ENCODE data around the gene ASTN2. TPM values are rescaled to one million over a fixed set of nuclear protein-coding genes. Genes with fewer than 3 reads are reported as not detected.

ASTN2 gene
- total and polyA plus RNA-seq, 9 of the 15 experiments (the other 6 are each of a cell fraction or from before 2014, with no cell fraction given) = 0.56 to 3.5 (median 1.9) TPM

GRCh38 chr9:116437411-116438370 lies 977.2 kb downstream of the ASTN2 start (continued):
- no peak for TF ChIP-seq ZNF77 (CRISPR knock-in tag; IDR thresholded peaks at IDR 0.05)
- TF ChIP-seq, protein P1, sequence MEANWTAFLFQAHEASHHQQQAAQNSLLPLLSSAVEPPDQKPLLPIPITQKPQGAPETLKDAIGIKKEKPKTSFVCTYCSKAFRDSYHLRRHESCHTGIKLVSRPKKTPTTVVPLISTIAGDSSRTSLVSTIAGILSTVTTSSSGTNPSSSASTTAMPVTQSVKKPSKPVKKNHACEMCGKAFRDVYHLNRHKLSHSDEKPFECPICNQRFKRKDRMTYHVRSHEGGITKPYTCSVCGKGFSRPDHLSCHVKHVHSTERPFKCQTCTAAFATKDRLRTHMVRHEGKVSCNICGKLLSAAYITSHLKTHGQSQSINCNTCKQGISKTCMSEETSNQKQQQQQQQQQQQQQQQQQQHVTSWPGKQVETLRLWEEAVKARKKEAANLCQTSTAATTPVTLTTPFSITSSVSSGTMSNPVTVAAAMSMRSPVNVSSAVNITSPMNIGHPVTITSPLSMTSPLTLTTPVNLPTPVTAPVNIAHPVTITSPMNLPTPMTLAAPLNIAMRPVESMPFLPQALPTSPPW (CRISPR knock-in tag; IDR thresholded peaks at IDR 0.05) = 0 out of 2 replicates have a peak, but pooled peaks have one; percentile 26
- no peak for TF ChIP-seq ZNF224 (CRISPR knock-in tag; IDR thresholded peaks at IDR 0.05)
- no peak for TF ChIP-seq TAF1 (IDR thresholded peaks at IDR 0.05; ENCODE audit: control insufficient read depth, extremely low read depth, insufficient read depth, low read length, severe bottlenecking)
- no peak for TF ChIP-seq POLR2B (IDR thresholded peaks at IDR 0.05; ENCODE audit: low read depth, partially characterized antibody)
- TF ChIP-seq CEBPG (CRISPR knock-in tag; IDR thresholded peaks at IDR 0.05) = no peak
- no peak for TF ChIP-seq CEBPG (tag; conservative IDR thresholded peaks at IDR 0.05 in 1 of 2, IDR thresholded peaks at IDR 0.05 in 1 of 2)
- peak; percentile 71 for TF ChIP-seq TCF3 (CRISPR knock-in tag; IDR thresholded peaks at IDR 0.05)
- no peak for TF ChIP-seq EZH2 (IDR thresholded peaks at IDR 0.05; ENCODE audit: borderline replicate concordance, low read depth, low read length)
- peak; percentile 82 for TF ChIP-seq PKNOX1 (IDR thresholded peaks at IDR 0.05)
- TF ChIP-seq, protein P2, sequence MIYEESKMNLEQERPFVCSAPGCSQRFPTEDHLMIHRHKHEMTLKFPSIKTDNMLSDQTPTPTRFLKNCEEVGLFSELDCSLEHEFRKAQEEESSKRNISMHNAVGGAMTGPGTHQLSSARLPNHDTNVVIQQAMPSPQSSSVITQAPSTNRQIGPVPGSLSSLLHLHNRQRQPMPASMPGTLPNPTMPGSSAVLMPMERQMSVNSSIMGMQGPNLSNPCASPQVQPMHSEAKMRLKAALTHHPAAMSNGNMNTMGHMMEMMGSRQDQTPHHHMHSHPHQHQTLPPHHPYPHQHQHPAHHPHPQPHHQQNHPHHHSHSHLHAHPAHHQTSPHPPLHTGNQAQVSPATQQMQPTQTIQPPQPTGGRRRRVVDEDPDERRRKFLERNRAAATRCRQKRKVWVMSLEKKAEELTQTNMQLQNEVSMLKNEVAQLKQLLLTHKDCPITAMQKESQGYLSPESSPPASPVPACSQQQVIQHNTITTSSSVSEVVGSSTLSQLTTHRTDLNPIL (CRISPR knock-in tag; IDR thresholded peaks at IDR 0.05) = no peak
- TF ChIP-seq TBL1XR1 (IDR thresholded peaks at IDR 0.05; ENCODE audit: low read length in 2 of 2) = no peak; a peak in 1 of 4 replicates
- TF ChIP-seq ERF (CRISPR knock-in tag; IDR thresholded peaks at IDR 0.05) = 0 out of 2 replicates have a peak, but pooled peaks have one; percentile 79
- TF ChIP-seq NONO (IDR thresholded peaks at IDR 0.05; ENCODE audit: low read depth in 2 of 2, low read length in 1 of 2) = no peak
- peak; percentile 71 for TF ChIP-seq HDAC3 (IDR thresholded peaks at IDR 0.05; ENCODE audit: borderline replicate concordance, partially characterized antibody)
- TF ChIP-seq SMAD3 (CRISPR knock-in tag; conservative IDR thresholded peaks at IDR 0.05) = no peak; the same call in 1 of the 2 replicates
- no peak for TF ChIP-seq GTF2B (IDR thresholded peaks at IDR 0.05; ENCODE audit: extremely low read depth, insufficient read length)
- TF ChIP-seq RAD51 (IDR thresholded peaks at IDR 0.05; ENCODE audit: borderline replicate concordance, low read depth) = 0 out of 2 replicates have a peak, but pooled peaks have one; percentile 8
- peak; percentile 88; the same call in 1 of the 2 replicates for TF ChIP-seq KLF6 (CRISPR knock-in tag; IDR thresholded peaks at IDR 0.05; ENCODE audit: borderline replicate concordance)
- 0 out of 2 replicates have a peak, but pooled peaks have one; percentile 13 for TF ChIP-seq ZNF696 (CRISPR knock-in tag; conservative IDR thresholded peaks at IDR 0.05)
- TF ChIP-seq NFE2 (IDR thresholded peaks at IDR 0.05; ENCODE audit: low read depth) = no peak
- no peak for TF ChIP-seq BRF1 (IDR thresholded peaks at IDR 0.05; ENCODE audit: borderline replicate concordance, extremely low read depth, insufficient read length)
- no peak for TF ChIP-seq ZNF174 (CRISPR knock-in tag; IDR thresholded peaks at IDR 0.05)

Measured in K562 (cell line).